Erythroblast (primary cell): ENCODE measurements around the gene SPAG17.

Experiments used
- GATA1 ChIP-seq: IDR thresholded peaks from 2 replicates; pipeline ENCODE4 v1.6.1; 2011; ENCODE audit warnings: low read depth, mild to moderate bottlenecking, control low read depth, low read length, moderate library complexity
- POLR2A ChIP-seq: IDR thresholded peaks from 2 replicates; pipeline ENCODE4 v1.6.1; 2011; ENCODE audit warnings: mild to moderate bottlenecking, low read length

DNA sequence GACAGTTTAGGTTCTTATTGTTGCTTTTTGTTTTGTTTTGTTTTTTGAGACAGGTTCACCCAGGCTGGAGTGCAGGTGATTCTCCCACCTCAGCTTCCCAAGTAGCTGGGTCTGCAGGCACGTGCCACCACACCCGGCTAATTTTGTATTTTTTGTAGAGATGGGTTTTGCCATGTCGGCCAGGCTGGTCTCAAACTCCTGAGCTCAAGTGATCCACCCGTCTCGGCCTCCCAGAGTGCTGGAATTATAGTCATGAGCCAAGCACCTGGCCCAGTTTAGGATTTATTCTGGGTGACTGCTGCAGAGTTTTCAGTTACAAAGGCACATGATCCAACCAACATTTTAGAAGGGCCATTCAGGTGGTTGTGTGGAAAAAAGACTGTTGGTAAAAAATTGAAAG, 102.0 kb downstream of the SPAG17 start:
- TF ChIP-seq POLR2A = no peak
- TF ChIP-seq GATA1 = no peak
